Measurements from ENCODE around the gene PARD6A.

The PARD6A gene

DNA sequence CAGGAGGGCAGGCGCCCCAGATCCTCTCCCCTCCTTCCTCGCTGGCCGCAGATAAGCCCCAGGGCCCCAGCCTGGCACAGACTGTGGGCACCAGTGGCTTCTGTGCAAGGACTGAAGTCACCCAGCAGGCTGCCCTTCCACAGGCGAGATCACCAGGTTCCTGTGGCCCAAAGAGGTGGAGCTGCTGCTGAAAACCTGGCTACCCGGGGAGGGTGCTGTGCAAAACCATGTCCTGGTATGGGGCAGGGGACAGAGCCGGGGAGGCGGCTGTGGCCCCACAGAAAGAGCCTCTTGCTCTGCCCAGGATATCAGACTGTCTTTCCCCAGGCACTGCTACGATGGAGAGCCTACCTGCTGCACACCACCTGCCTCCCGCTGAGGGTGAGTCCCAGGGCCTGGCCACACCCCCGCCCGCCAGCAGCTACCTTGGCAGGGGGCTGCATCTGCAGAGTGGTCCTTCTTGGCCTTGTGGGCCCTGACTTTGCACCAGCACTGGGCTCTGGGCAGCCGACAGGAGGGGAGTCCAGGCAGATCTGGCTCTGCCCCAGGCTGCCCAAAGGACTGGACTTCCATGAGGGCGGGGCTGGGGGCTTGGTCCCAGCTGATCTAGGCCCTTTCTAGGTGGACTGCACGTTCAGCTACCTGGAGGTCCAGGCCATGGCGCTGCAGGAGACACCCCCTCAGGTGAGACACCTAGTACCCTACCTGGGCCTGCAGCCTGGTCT, 15.2 kb upstream of the PARD6A start:
- Histone ChIP-seq H3K79me2 (ENCODE audit: low read length) (peaks cover 8% of the 10 kb centered on the region; the same call in 1 of the 2 replicates), H2AFZ (ENCODE audit: low read depth, low read length) (peak overlapping the region; percentile 28; the same call in 1 of the 2 replicates), H3K9me3 (ENCODE audit: insufficient read depth, low read length) (no peaks in the 10 kb centered on the region), H3K9ac (ENCODE audit: low read length) (peak overlapping the region; percentile 78), H3K27me3 (ENCODE audit: low read depth, low read length) (no peaks in the 10 kb centered on the region), H4K20me1 (ENCODE audit: insufficient read depth, low read length) (no peaks in the 10 kb centered on the region), H3K27ac (ENCODE audit: low read length) (peak overlapping the region; percentile 11; the same call in 1 of the 2 replicates), H3K36me3 (replicated peaks; ENCODE audit: low read depth, low read length) (peaks cover 10% of the 10 kb centered on the region), H3K4me2 (ENCODE audit: low read length) (peak overlapping the region; percentile 99), H3K4me3 (ENCODE audit: low read length) (peak overlapping the region; percentile 79), H3K4me1 (ENCODE audit: low read length) (peaks cover 6% of the 10 kb centered on the region; the same call in 1 of the 2 replicates)
- TF ChIP-seq EZH2phosphoT487 (IDR thresholded peaks at IDR 0.05; ENCODE audit: low read depth) (no peak), CTCF (IDR thresholded peaks at IDR 0.05; ENCODE audit: low read depth, low read length) (no peak)

GRCh38 chr16:67647111-67647651, 13.6 kb upstream of the PARD6A start:
- peaks cover 6% of the 10 kb centered on the region; the same call in 1 of the 2 replicates for H3K4me1 ChIP-seq (ENCODE audit: low read length)
- H4K20me1 ChIP-seq (ENCODE audit: insufficient read depth, low read length) = no peaks in the 10 kb centered on the region
- TF ChIP-seq EZH2phosphoT487 (IDR thresholded peaks at IDR 0.05; ENCODE audit: low read depth) (no peak), CTCF (IDR thresholded peaks at IDR 0.05; ENCODE audit: low read depth, low read length) (no peak)
- no peak overlapping the region for H3K27ac ChIP-seq (ENCODE audit: low read length)
- H3K4me2 ChIP-seq (ENCODE audit: low read length) = no peak overlapping the region
- H3K4me3 ChIP-seq (ENCODE audit: low read length) = no peak overlapping the region
- H3K9me3 ChIP-seq (ENCODE audit: insufficient read depth, low read length) = no peaks in the 10 kb centered on the region
- no peak overlapping the region for H2AFZ ChIP-seq (ENCODE audit: low read depth, low read length)
- H3K36me3 ChIP-seq (replicated peaks; ENCODE audit: low read depth, low read length) = peaks cover 10% of the 10 kb centered on the region
- no peak overlapping the region for H3K9ac ChIP-seq (ENCODE audit: low read length)
- no peaks in the 10 kb centered on the region for H3K27me3 ChIP-seq (ENCODE audit: low read depth, low read length)
- peaks cover 8% of the 10 kb centered on the region; the same call in 1 of the 2 replicates for H3K79me2 ChIP-seq (ENCODE audit: low read length)

- Histone ChIP-seq H3K4me3 (ENCODE audit: low read length) (no peak overlapping the region), H3K4me1 (ENCODE audit: low read length) (peaks cover 6% of the 10 kb centered on the region; the same call in 1 of the 2 replicates), H3K27ac (ENCODE audit: low read length) (no peak overlapping the region), H3K79me2 (ENCODE audit: low read length) (peaks cover 8% of the 10 kb centered on the region; the same call in 1 of the 2 replicates), H3K36me3 (replicated peaks; ENCODE audit: low read depth, low read length) (peaks cover 10% of the 10 kb centered on the region), H3K4me2 (ENCODE audit: low read length) (no peak overlapping the region), H3K27me3 (ENCODE audit: low read depth, low read length) (no peaks in the 10 kb centered on the region), H3K9me3 (ENCODE audit: insufficient read depth, low read length) (no peaks in the 10 kb centered on the region), H3K9ac (ENCODE audit: low read length) (no peak overlapping the region), H4K20me1 (ENCODE audit: insufficient read depth, low read length) (no peaks in the 10 kb centered on the region), H2AFZ (ENCODE audit: low read depth, low read length) (no peak overlapping the region)
- TF ChIP-seq EZH2phosphoT487 (IDR thresholded peaks at IDR 0.05; ENCODE audit: low read depth) (no peak), CTCF (IDR thresholded peaks at IDR 0.05; ENCODE audit: low read depth, low read length) (no peak)
These were observed 13.1 kb upstream of the PARD6A start for GRCh38 chr16:67647681-67648080.

DNA sequence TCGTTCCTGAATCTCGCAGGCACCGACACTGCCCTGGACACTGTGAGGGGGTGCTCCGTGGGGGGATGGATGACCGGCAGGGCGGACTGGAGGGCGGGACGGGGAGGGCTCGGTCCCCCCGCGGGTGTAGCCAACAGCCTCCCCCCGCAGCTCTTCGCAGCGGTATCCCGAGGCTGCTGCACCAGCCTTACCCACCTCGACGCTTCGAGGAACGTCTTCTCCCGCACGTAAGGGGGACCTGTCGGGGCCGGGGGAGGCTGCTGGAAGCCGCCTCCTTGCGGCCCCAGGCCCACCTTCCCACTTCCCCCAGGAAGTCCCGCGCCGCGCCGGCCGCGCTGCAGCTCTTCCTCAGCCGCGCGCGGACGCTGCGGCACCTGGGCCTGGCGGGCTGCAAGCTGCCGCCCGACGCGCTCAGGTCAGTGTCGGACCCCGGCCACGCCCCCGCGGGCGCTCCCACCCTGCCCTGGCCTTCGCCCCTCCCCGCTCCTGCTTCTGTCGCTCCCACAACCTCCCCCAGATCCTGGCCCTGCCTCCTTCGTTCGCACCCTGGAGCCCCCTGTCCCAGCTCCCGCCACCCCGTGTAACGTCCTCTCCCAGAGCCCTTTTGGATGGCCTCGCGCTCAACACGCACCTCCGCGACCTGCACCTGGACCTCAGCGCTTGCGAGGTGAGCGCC, 12.5 kb upstream of the PARD6A start:
- H2AFZ ChIP-seq (ENCODE audit: low read depth, low read length) = no peak overlapping the region
- no peaks in the 10 kb centered on the region for H3K9me3 ChIP-seq (ENCODE audit: insufficient read depth, low read length)
- TF ChIP-seq EZH2phosphoT487 (IDR thresholded peaks at IDR 0.05; ENCODE audit: low read depth) = no peak
- no peak for TF ChIP-seq CTCF (IDR thresholded peaks at IDR 0.05; ENCODE audit: low read depth, low read length)
- H3K4me3 ChIP-seq (ENCODE audit: low read length) = no peak overlapping the region
- no peak overlapping the region for H3K4me2 ChIP-seq (ENCODE audit: low read length)
- H3K27me3 ChIP-seq (ENCODE audit: low read depth, low read length) = no peaks in the 10 kb centered on the region
- no peaks in the 10 kb centered on the region for H4K20me1 ChIP-seq (ENCODE audit: insufficient read depth, low read length)
- H3K79me2 ChIP-seq (ENCODE audit: low read length) = peaks cover 8% of the 10 kb centered on the region; the same call in 1 of the 2 replicates
- H3K4me1 ChIP-seq (ENCODE audit: low read length) = peaks cover 6% of the 10 kb centered on the region; the same call in 1 of the 2 replicates
- H3K36me3 ChIP-seq (replicated peaks; ENCODE audit: low read depth, low read length) = peaks cover 11% of the 10 kb centered on the region
- H3K9ac ChIP-seq (ENCODE audit: low read length) = no peak overlapping the region
- H3K27ac ChIP-seq (ENCODE audit: low read length) = no peak overlapping the region
